GM20000 (cell line): ENCODE results near the gene HOMER2.
"Not testable (repeated sequence)": the region's sequence is repeated elsewhere in the genome, so short reads cannot be mapped to it uniquely, and the experiment has no call there.

ENCODE experiments used
- DNase-seq: peaks from one replicate; pipeline ENCODE4 v3.0.0; 2012; ENCODE audit warnings: low spot score
- TF ChIP-seq, protein P1 (sequence below): IDR thresholded peaks from 2 replicates; pipeline ENCODE4 v1.5.1; 2012; ENCODE audit warnings: mild to moderate bottlenecking, control low read depth; ENCODE audit errors: extremely low read depth, missing control alignments

Gene HOMER2

DNA sequence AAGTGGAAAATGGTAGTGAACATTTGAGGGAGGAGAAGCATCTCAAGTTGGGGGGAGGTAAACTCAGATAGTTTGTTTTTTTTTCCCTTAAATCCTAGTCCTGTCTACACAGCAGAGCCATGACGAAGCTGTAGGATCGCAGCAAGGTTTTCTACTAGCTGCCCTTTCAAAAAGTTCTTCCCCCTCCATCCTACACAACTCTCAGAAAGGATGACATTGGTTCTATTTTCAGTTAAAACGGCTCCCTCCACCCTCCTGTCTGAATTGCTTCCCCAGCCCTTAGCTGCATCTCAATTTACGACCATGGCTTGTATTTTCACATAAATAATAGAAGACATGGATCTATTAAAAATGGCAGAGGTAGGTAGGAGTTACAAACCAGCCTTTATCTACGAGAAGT, 2.2 kb downstream of the HOMER2 start:
- peak; percentile 54 for DNase-seq
- TF ChIP-seq, protein P1, sequence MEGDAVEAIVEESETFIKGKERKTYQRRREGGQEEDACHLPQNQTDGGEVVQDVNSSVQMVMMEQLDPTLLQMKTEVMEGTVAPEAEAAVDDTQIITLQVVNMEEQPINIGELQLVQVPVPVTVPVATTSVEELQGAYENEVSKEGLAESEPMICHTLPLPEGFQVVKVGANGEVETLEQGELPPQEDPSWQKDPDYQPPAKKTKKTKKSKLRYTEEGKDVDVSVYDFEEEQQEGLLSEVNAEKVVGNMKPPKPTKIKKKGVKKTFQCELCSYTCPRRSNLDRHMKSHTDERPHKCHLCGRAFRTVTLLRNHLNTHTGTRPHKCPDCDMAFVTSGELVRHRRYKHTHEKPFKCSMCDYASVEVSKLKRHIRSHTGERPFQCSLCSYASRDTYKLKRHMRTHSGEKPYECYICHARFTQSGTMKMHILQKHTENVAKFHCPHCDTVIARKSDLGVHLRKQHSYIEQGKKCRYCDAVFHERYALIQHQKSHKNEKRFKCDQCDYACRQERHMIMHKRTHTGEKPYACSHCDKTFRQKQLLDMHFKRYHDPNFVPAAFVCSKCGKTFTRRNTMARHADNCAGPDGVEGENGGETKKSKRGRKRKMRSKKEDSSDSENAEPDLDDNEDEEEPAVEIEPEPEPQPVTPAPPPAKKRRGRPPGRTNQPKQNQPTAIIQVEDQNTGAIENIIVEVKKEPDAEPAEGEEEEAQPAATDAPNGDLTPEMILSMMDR, result no peak

DNA sequence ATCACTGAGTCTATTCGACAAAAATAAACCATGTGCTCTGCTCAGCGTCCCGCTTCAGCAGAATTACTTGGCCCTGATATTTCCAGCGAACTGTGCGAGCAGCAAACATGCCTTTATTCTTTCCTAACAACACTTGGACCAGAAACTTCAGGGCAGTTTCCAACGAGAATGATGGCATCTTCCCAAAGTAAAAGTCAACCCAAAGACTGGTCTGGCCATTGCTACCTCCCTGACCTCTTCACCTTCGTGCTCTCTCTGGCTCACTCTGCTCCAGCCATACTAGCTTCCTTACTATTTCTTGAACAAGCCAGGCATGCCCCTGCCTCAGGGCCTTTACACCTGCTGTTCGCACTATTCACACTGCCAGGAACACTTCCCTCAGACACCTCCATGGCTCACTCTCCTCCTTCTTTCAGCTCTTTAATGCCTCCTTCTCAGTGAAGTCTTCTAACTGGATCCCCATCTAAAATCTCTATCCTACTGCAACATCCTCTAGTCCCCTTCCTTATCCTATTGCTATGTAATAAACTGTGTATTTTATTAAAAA, 6.3 kb downstream of the HOMER2 start:
- DNase-seq, result no peak
- TF ChIP-seq, protein P1, result no peak

DNA sequence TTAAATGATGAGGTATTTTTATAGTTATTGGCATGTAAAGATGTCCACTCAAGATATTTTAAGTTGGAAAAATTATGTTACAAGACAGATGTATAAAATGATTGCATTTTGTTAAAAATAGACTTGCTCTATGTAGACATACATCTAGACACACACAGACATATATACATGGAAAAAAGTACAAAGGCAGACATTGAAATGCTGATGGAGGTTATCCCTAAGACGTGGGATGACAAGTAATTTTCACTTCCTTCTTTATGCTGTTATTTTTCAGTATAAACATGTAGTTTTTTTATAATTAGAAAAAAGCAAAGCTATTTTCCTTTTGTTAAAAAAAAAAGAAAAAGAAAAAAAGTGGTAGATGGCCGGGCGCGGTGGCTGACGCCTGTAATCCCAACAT, 7.2 kb downstream of the HOMER2 start:
- DNase-seq, result no peak
- TF ChIP-seq, protein P1, result no peak

DNA sequence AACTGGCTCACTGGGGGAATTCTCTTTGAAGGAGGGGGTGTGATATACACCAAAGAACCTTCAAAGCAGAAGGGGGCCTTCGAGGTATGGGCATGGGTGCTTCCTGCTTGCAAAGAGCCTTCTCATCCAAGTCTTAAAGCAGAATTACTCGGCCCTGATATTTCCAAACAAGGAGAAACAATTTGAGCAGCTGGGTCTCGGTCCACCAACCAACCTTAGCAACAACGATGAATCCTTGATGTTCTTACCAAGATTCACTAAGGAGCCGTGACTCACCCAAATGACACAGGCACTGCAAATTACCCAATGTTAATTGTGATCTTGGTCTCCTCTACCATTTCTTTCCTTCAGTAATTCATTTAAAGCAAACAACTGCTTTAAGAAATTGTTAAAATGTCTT, 7.7 kb downstream of the HOMER2 start:
- no peak for DNase-seq
- TF ChIP-seq, protein P1, result no peak

DNA sequence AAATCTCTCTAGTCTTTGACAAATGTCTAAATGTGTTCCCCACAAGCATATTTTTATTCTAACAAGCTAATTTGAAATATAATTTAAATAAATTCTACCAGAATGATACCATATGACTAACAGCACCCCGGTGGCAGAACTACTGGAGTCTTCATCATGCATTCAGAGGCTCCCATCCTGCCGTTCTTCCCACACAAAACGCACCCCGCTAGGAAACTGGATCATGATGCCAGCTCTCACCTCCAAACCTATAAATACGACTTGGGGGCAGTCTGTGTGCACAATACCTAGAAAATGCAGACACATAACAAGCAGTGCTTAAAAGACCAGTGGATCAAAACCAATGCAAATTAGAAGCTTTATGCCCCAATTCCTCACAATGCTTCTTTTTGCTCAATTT, 8.5 kb downstream of the HOMER2 start:
- DNase-seq, result no peak
- TF ChIP-seq, protein P1, result no peak

DNA sequence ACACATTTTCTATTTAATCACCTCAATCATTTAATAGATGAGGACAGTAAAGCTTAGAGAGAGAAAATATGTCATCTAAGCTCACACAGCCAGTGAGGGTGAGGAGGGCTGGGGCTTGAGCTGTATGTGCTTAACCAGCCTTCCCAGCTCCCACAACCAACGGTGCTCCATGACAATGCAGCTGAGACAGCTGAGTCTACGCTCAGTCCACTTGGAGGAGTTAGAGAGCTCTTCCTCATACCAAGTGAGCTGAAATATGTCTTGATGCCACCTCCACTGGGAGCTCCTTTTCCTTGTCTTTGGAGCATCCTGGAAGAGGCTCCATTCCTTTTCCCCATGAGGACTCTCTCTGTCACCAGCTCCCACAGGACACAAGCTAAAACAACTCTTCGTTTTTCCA, 9.3 kb downstream of the HOMER2 start:
- TF ChIP-seq, protein P1, result no peak
- no peak for DNase-seq

DNA sequence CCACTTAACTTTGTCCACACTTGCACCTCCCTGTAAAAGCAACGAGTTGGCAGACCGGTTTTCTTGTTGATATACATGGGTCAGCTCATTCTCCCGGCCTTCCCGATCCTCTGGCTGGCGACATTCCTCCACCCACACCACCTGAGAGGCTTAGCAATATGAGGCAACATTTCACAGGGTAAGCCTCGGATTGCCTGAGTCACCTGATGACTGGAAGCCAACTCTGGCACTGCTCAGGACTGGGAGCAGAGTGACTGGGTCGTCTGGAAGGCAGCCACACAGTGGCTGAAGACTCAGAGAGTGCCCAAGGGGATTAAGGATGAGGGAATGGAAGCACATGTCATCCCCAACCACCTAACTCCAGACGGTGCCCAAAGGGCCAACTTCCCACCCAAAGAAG, 9.8 kb downstream of the HOMER2 start:
- DNase-seq, result no peak

DNA sequence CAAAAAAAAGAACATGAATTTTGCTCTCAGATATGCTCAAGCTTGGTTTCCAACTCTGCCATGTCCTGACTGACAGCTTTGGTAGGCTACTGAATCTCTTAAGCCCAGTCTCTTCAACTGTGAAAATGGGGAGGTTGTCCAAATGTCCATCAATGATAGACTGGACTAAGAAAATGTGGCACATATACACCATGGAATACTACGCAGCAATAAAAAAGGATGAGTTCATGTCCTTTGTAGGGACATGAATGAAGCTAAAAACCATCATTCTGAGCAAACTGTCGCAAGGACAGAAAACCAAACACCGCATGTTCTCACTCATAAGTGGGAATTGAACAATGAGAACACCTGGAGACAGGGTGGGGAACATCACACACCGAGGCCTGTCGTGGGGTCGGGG, 12.8 kb downstream of the HOMER2 start:
- not testable (repeated sequence) for DNase-seq

More for the DNA sequence above, 9.8 kb downstream of the HOMER2 start:
- TF ChIP-seq, protein P1, result no peak
